GM06990 (cell line): ENCODE measurements around the gene CLTA.

Experiments used
- DNase-seq: peaks from one replicate; pipeline ENCODE4 v3.0.0-alpha.2; 2011; ENCODE audit not compliant: insufficient read length; ENCODE audit errors: extremely low read depth
- H3K27me3 ChIP-seq: replicated peaks from 2 replicates; pipeline ENCODE4 v1.6.0; 2011; ENCODE audit warnings: low read length; ENCODE audit not compliant: control insufficient read depth, insufficient read depth
- H3K36me3 ChIP-seq: 2 replicates; pipeline ENCODE4 v1.5.1; 2011; ENCODE audit warnings: low read length; ENCODE audit not compliant: control insufficient read depth, insufficient read depth
- H3K4me3 ChIP-seq: replicated peaks from 2 replicates; pipeline ENCODE4 v1.5.1; 2011; ENCODE audit warnings: low read depth, mild to moderate bottlenecking, control low read depth, low read length
- TF ChIP-seq, protein P1 (sequence below): IDR thresholded peaks from 2 replicates; pipeline ENCODE4 v1.5.1; 2011; ENCODE audit warnings: low read length, control low read depth, mild to moderate bottlenecking, inconsistent platforms; ENCODE audit not compliant: insufficient read depth, poor library complexity, severe bottlenecking

Gene CLTA

DNA sequence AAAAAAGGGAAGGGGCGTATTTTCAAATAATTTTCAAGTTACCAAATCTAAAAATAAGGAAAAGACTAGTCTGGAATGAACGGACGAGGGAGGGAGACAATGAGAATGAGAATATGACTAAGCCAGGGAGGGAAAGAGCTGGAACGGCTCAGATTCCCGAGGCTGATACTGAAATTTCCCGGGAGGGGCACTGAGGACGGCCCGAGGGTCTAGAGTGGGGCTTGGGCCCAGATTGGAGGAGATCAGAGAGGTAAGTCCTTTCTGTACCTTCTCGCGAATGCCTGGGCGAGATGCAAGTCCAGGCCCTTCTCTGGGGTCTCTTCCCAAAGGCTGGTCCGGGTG, 24.9 kb upstream of the CLTA start:
- TF ChIP-seq, protein P1, sequence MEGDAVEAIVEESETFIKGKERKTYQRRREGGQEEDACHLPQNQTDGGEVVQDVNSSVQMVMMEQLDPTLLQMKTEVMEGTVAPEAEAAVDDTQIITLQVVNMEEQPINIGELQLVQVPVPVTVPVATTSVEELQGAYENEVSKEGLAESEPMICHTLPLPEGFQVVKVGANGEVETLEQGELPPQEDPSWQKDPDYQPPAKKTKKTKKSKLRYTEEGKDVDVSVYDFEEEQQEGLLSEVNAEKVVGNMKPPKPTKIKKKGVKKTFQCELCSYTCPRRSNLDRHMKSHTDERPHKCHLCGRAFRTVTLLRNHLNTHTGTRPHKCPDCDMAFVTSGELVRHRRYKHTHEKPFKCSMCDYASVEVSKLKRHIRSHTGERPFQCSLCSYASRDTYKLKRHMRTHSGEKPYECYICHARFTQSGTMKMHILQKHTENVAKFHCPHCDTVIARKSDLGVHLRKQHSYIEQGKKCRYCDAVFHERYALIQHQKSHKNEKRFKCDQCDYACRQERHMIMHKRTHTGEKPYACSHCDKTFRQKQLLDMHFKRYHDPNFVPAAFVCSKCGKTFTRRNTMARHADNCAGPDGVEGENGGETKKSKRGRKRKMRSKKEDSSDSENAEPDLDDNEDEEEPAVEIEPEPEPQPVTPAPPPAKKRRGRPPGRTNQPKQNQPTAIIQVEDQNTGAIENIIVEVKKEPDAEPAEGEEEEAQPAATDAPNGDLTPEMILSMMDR: no peak
- no peaks in the 10 kb centered on the region; the same call in none of the 2 replicates for H3K27me3 ChIP-seq
- H3K36me3 ChIP-seq: no peaks in the 10 kb centered on the region
- DNase-seq: no peak
- H3K4me3 ChIP-seq: no peak overlapping the region

DNA sequence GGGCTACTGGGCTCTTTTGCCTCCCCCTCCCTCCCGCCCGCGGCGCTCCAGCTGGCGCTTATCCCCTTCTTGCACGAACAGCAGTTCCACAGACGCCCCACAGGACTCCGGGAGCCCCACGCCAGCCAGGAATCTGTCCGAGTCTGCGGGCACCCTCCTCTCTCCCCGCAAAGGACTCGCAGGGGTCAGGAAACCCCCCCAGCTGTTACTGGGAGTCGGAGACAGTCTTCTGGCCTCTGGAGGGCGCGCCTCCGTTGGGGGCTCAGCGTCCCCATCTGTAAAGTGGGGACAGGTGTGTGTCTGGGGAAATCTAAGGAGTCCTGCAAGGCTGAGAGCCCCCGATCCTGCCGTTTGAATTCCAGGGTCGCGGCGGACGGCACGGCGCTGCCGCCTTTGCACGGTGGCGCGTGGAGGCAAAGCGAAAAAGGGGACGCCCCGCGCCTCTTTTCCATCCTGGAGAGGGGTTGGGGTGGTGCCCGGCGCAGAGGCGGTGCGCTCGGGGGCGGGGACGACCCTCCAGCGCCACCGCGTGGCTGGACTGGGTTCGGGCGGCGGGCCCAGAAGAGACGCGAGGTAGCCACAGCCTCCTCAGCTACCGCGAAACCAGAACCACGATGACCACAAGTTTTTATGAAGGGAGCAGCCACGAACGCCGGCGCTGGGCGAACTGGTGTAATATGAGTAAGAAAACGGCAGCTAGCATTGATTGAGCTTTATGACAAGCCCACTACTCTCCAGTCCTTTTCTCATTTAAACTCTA, 24.4 kb upstream of the CLTA start:
- TF ChIP-seq, protein P1: peak; percentile 76
- Histone ChIP-seq H3K36me3 (no peaks in the 10 kb centered on the region), H3K4me3 (peak overlapping the region; percentile 54), H3K27me3 (no peaks in the 10 kb centered on the region; the same call in none of the 2 replicates)
- DNase-seq: peak; percentile 84

DNA sequence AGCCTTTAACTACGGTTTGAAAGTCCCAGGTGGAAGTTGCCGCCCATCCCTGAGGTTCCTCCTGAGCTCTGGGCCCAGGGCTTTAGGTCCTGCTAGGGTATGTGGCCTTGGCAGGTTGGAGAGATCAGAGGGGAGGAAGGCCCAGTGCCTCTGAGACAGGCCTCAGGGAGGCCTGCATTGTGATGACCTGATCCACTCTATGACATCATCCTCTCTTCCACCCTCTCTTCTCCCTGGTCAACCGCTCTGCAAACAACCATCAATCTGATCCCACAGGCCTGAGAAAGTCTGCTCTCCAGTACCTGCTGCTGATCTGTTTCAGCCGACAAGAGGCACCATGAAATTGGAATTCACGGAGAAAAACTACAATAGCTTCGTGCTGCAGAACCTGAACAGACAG, 21.6 kb upstream of the CLTA start, which contains the start of gene CCIN:
TSS of gene CCIN (plus strand) at position 223 of the 400 bp plus-strand sequence. CDS start at position 338, 115 bp downstream.
- no peaks in the 10 kb centered on the region; the same call in 1 of the 2 replicates for H3K27me3 ChIP-seq
- no peak for DNase-seq
- no peaks in the 10 kb centered on the region for H3K36me3 ChIP-seq
- TF ChIP-seq, protein P1: no peak
- H3K4me3 ChIP-seq: no peak within 1 kb of the TSS

DNA sequence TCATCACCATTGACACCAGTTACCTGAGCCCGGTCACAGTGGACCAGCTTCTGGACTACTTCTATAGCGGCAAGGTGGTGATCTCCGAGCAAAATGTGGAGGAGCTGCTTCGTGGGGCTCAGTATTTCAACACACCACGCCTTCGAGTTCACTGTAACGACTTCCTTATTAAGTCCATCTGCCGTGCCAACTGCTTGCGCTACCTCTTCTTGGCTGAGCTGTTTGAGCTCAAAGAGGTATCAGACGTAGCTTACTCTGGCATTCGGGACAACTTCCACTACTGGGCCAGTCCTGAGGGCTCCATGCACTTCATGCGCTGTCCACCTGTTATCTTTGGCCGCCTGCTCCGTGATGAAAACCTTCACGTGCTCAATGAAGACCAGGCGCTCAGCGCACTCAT, 21.0 kb upstream of the CLTA start:
- Histone ChIP-seq H3K36me3 (no peaks in the 10 kb centered on the region), H3K4me3 (no peak overlapping the region), H3K27me3 (peaks cover under 1% of the 10 kb centered on the region; the same call in 1 of the 2 replicates)
- no peak for DNase-seq
- TF ChIP-seq, protein P1: no peak

DNA sequence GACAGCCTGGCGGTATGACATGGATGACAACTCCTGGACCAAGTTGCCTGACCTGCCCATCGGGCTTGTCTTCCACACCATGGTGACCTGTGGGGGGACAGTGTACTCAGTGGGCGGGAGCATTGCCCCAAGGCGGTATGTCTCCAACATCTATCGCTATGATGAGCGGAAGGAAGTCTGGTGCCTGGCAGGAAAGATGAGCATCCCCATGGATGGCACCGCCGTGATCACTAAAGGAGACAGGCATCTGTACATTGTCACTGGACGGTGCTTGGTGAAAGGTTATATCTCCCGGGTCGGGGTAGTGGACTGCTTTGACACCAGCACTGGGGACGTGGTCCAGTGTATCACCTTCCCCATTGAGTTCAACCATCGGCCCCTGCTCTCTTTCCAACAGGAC, 20.2 kb upstream of the CLTA start:
- TF ChIP-seq, protein P1: no peak
- H3K27me3 ChIP-seq: peaks cover 2% of the 10 kb centered on the region
- H3K4me3 ChIP-seq: no peak overlapping the region
- no peaks in the 10 kb centered on the region for H3K36me3 ChIP-seq
- DNase-seq: no peak
